Muscle of arm (tissue), 12 donors: ENCODE data around the gene NUBP1. TPM values are rescaled to one million over a fixed set of nuclear protein-coding genes. Genes with fewer than 3 reads are reported as not detected.

Source experiments
- DNase-seq: peaks from one replicate; pipeline ENCODE4 v3.0.0-alpha.2; 2013
- polyA plus RNA-seq, 12 donors: library from polyadenylated mRNA; unstranded; fragments of 120-200 nt; gene quantifications; one replicate each; pipeline ENCODE4 v1.2.1, GENCODE V29; 2013; ENCODE audit not compliant: insufficient read length in 12 of 12

Gene NUBP1
- polyA plus RNA-seq, 12 donors = 25.7 to 35.7 (median 29.6) TPM; not detected in 1

DNA sequence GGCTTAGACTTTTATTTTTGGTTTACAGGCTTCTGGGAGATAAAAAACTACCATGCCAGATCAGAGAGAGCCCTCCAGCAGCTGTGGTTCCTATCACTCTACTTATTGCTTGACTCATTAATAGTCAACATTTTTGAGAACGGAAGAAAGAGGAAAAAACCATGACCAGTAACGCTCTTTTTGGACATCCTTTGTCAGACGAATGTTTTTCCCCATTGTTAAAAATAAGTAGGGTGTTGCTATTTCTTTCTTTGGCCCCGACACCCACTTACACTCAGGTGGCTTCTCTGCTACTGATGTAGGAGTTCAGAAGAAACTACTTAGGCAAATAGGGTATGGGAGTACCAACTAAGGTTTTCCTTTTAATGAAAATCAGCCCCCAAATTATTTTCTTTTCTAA, 47.4 kb downstream of the NUBP1 start:
- no peak for DNase-seq

DNA sequence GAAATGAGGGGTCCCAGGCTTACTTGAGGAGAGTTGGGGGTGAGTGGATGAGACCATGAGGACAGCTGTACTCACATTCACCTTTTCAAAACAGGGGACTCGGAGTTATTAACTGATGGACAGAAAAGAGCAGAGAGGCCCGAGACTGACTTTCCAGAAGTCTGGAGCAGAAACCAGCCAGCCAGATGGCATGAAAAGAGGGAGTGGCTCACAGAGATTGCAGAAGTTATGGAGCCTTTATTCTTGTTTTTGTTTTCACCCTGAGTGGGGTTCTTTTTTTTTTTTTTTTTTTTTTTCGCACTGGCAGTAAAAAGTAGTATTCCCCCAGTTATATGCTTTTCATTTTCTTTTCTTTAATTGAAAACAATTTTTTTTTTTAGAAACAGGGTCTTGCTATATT, 56.1 kb downstream of the NUBP1 start:
- no peak for DNase-seq

DNA sequence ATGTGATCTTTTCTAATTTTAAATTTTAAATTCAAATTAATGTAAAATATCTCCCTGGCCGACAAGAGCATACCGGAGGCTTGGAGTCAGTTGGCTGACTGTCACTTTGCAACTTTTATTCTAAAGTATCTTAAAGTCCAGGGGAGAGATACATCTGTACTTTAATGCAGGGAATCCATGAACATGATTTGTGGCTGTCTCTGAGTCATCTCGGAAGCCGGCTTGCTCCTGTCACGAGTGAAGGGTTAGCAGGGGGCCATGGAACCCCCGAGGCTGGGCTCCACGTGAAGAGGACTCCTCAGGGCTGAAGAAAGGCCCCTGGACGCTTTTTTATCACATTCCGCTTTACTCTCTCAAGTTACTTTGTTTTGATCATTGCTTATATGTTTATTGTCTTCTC, 61.7 kb downstream of the NUBP1 start:
- DNase-seq = no peak

- DNase-seq = no peak
Measured at GRCh38 chr16:10806698-10807097, 63.1 kb downstream of the NUBP1 start.

DNA sequence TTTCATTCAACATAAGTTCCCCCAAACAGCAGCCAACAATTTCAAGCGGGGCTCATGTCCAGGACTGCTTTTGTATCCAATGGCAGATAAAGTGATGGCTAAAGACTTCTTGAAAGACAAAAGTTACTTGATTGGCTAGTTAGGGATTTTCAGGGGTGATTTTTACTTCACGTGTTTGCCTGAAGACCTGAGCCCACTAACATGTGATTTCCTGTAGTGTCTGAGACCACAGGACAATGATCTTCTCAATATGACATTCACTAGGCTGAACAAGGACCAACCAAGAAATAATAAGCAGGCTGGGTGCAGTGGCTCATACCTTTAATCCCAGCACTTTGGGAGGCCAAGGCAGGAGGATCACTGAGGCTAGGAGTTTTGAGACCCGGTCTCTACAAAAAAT, 64.6 kb downstream of the NUBP1 start:
- no peak for DNase-seq

DNA sequence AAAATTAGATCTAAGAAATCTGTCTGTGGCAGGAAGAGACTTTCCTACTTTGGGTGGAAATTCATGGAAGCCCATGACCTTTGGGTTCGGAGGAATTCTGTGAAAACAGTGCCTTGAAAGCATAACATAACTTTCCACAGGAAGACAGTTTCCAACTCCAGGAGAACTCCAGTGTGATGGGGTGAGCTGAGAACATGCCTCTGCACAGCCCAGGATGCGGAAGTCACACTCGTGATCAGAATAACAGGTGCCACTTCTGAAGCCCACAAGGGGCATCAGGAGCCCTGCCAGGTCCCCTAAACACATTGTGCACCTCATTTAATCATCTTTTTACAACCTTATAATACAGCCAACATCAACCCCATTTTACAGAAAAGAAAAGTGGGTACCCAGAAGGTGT, 65.2 kb downstream of the NUBP1 start:
- no peak for DNase-seq

DNA sequence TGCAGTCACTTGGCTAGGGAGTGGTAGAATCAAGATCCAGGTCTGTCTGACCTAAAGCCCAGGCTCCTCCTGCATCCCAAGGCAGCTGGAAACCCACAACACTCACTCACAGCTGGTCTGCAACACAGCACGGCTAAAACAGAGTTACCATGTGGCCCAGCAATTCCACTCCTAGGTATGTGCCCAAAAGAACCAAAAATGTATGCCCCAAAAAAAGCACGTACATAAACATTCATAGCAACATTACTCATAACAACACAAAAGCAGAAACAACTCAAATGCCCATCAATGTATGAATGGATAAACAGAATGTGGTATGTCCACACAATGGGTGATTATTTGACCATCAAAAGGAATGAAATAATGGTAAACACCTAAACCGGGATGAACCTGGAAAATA, 66.1 kb downstream of the NUBP1 start:
- no peak for DNase-seq

DNA sequence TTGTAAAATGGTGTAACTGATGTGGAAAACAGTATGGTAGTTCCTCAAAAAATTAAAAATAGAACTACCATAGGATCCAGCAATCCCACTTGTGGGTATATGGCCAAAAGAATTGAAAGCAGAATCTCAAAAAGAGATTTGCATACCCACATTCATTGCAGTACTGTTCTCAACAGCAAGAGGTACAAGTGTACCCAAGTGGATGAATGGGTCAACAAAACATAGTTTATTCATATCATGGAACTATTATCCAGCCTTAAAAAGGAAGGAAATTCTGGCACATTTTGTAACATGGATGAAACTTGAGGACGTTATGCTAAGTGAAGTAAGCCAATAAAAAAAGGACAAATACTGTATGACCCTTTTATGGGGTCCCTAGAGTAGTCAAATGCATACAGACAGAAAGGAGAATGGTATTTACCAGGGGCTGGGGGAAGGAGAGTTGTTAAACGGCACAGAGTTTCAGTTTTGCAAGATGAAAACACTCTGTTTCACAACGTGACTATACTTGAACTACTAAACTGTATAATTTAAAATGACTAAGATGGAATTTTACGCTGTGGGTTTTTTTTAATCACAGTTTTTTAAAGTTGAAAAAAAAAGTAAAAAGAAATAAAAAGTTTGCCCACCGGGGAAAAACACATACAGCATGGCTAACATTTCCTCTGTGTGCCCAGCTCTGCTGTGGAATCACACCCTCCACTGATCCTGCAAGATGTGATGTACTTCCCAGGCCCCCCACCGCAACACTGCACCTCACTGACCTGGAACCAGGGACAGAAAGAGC, 68.9 kb downstream of the NUBP1 start:
- DNase-seq = no peak

DNA sequence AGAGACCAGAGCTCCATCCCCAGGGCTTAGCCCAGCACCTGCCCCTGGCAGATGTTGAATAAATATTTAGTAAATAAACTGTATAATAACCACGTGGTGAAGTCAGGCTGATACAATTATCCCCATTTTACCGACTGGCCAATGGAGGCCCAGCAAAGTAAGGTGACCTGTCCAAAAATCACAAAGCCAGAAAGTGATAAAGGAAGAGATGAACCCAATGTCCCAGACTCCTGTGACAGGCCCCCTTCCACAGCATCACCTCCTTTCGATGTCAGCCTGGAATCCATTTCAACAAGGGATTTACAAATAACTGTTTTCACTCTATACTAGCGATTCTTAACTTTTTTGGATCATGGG, 69.4 kb downstream of the NUBP1 start:
- no peak for DNase-seq

- DNase-seq = no peak
Measured at GRCh38 chr16:10817514-10817913, 73.9 kb downstream of the NUBP1 start.

DNA sequence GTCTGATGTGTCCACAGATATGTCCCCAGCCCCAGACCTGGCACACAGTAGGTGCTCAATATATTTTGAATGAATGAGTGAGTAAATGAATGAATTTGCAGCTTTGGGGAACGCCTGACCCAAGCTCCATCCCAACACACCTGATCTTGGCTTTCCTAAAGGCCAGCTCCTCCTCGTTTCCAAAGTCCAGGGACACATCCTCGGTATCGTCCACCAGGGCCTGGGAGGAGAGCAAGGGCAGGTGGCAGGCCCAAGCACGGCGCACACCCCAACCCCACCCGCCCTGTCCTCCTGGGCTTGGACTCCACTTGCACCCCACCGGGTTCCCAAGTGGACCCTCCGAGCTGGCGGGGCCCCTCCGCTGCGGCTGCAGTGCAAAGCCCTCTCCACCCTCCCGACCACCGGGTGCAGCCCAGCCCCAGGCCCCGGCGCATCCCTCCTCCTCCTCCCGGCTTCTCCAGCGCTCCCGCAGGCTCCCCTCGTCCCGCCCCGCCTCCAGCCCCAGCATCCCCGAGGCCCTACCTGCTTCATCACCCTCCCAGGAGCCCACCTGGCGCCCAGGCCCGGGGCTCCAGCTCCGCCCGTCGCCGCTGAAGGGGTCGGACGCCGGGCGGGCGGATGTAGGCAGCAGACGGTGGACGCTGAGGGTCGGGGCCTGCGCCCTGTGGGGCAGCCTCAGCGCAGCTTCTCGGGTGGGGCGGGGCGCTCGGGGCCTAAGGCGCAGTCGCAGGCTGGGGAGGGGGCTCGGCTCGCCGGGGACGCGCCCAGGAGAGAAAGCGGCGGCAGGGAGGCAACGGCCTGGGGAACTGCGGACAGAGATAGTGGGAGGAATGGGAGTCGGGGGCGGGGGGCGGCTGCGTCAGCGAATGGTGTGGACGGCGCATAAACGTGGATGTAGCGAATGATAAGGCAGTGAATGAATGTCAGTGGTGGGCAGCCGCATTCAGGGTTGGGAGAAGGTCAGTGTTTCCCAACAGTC, 74.6 kb downstream of the NUBP1 start, which contains the start of gene TVP23A:
Gene TVP23A, minus strand, starts transcription at position 832 of the 979 bp plus-strand sequence. Its CDS starts 301 bp downstream, at position 531.
- DNase-seq = peak; percentile 31

Other genes starting within 250 kb of the NUBP1 start
- 100 to 1,000 TPM in 1 of 12 donors, 10 to 100 TPM in 11; 60.3 to 295 (median 66.0) TPM for gene EMP2, start 163.2 kb upstream of the NUBP1 start, polyA plus RNA-seq
- gene TEKT5, start 48.9 kb upstream of the NUBP1 start, polyA plus RNA-seq = under 1 TPM in 2 of 12 donors, not detected in 10; 0.16 to 0.29 TPM
- gene TVP23A, start 75.0 kb downstream of the NUBP1 start, polyA plus RNA-seq = 1 to 10 TPM in 11 of 12 donors, not detected in 1; 1.8 to 4.7 (median 3.0) TPM
- gene CIITA, start 133.4 kb downstream of the NUBP1 start, polyA plus RNA-seq = 10 to 100 TPM in 1 of 12 donors, 1 to 10 TPM in 9, not detected in 2; 1.0 to 13.0 (median 1.9) TPM
- gene DEXI, start 198.6 kb downstream of the NUBP1 start, polyA plus RNA-seq = 10 to 100 TPM in 11 of 12 donors, not detected in 1; 14.5 to 60.7 (median 51.0) TPM
- 10 to 100 TPM in 11 of 12 donors, not detected in 1; 11.8 to 16.1 (median 14.0) TPM for gene CLEC16A, start 200.7 kb downstream of the NUBP1 start, polyA plus RNA-seq